Posterior cingulate gyrus (tissue), 11 donors: ENCODE data around the gene TSPAN5.

Experiments
- DNase-seq, 10 donors: peaks; one replicate each; pipeline versions ENCODE4 v3.0.0 to v3.0.0-alpha.2; 2020 to 2021; ENCODE audit warnings: mixed read lengths in 3 of 10
- intact Hi-C: fragments of 100-400 bp; cut with DNase I; formaldehyde crosslinking; loops from one replicate; pipeline ENCODE4 v1.15.1; 2023

The TSPAN5 gene

GRCh38 chr4:98509721-98510120, 148.7 kb downstream of the TSPAN5 start:
- intact Hi-C loops, result no loop called here
- no peak for DNase-seq

GRCh38 chr4:98508829-98509598, 149.4 kb downstream of the TSPAN5 start:
- intact Hi-C loops, result no loop called here
- no peak for DNase-seq

GRCh38 chr4:98508248-98508647, 150.2 kb downstream of the TSPAN5 start:
- DNase-seq, result no peak
- intact Hi-C loops, result no loop called here

- DNase-seq, result no peak
- intact Hi-C loops, result no loop called here
These were observed 151.1 kb downstream of the TSPAN5 start for GRCh38 chr4:98507299-98507698.

- intact Hi-C loops, result no loop called here
- DNase-seq, result no peak
These were observed 151.8 kb downstream of the TSPAN5 start for GRCh38 chr4:98506462-98507132.

- intact Hi-C loops, result no loop called here
- DNase-seq, result no peak
These were observed 152.4 kb downstream of the TSPAN5 start for GRCh38 chr4:98505992-98506391.

GRCh38 chr4:98504091-98504490, 154.3 kb downstream of the TSPAN5 start:
- intact Hi-C loops, result no loop called here
- no peak for DNase-seq

- intact Hi-C loops, result no loop called here
These were observed 154.7 kb downstream of the TSPAN5 start for GRCh38 chr4:98503676-98504075.

GRCh38 chr4:98502624-98503023, 155.8 kb downstream of the TSPAN5 start:
- no peak for DNase-seq
- intact Hi-C loops, result no loop called here

More at GRCh38 chr4:98503676-98504075, 154.7 kb downstream of the TSPAN5 start:
- DNase-seq, result no peak

- intact Hi-C loops, result no loop called here
- no peak for DNase-seq
These were observed 156.4 kb downstream of the TSPAN5 start for GRCh38 chr4:98502031-98502430.

- intact Hi-C loops, result no loop called here
These were observed 157.0 kb downstream of the TSPAN5 start for GRCh38 chr4:98501383-98501782.

GRCh38 chr4:98498774-98499173, 159.6 kb downstream of the TSPAN5 start:
- DNase-seq, result no peak
- intact Hi-C loops, result no loop called here

More at GRCh38 chr4:98501383-98501782, 157.0 kb downstream of the TSPAN5 start:
- no peak for DNase-seq

- DNase-seq, result no peak
- intact Hi-C loops, result no loop called here
These were observed 162.1 kb downstream of the TSPAN5 start for GRCh38 chr4:98496152-98496845.

GRCh38 chr4:98493296-98493695, 165.1 kb downstream of the TSPAN5 start:
- intact Hi-C loops, result no loop called here
- DNase-seq, result no peak

- intact Hi-C loops, result no loop called here
- no peak for DNase-seq
These were observed 166.4 kb downstream of the TSPAN5 start for GRCh38 chr4:98491899-98492559.

GRCh38 chr4:98490251-98490650, 168.2 kb downstream of the TSPAN5 start:
- intact Hi-C loops, result no loop called here
- DNase-seq, result no peak

GRCh38 chr4:98485816-98486345, 172.5 kb downstream of the TSPAN5 start:
- intact Hi-C loops, result no loop called here
- no peak for DNase-seq

- intact Hi-C loops, result loop anchor here (5.0 kb wide), 1 partner anchor 148 kb away; no protein-coding TSS in a partner anchor
- DNase-seq, result no peak
These were observed 174.4 kb downstream of the TSPAN5 start for GRCh38 chr4:98484031-98484430.

GRCh38 chr4:98482847-98483806, 175.3 kb downstream of the TSPAN5 start:
- intact Hi-C loops, result loop anchor here (5.0 kb wide), 1 partner anchor 149 kb away; no protein-coding TSS in a partner anchor
- no peak for DNase-seq
